Endothelial cell of coronary artery (primary cell): ENCODE data around the gene PCSK7. TPM values are rescaled to one million over a fixed set of nuclear protein-coding genes. Genes with fewer than 3 reads are reported as not detected.

ENCODE experiments used
- total RNA-seq: library from RNA; depleted of rRNA; stranded (reverse); fragments of >200 nt; gene quantifications from 2 replicates; pipeline ENCODE4 v1.2.3, GENCODE V29; 2014

PCSK7 gene
- total RNA-seq = 45.5 and 53.2 TPM in 2 replicates

GRCh38 chr11:117231842-117232091 lies at the start of gene PCSK7:
Gene PCSK7, minus strand, starts transcription at chr11:117232073. Its CDS starts 2,229 bp downstream, at chr11:117229844.

GRCh38 chr11:117232092-117232878 lies 412 bp upstream of the PCSK7 start, which contains the start of gene RNF214:
Gene RNF214, plus strand, starts transcription at chr11:117232671. Its CDS starts 1,602 bp downstream, at chr11:117234273.

GRCh38 chr11:117199053-117199915 lies 32.6 kb downstream of the PCSK7 start, which contains the start of gene TAGLN:
Gene TAGLN, plus strand, starts transcription at chr11:117199370. Its CDS starts 3,644 bp downstream, at chr11:117203014.

GRCh38 chr11:117178210-117179034 lies 53.5 kb downstream of the PCSK7 start, which contains the start of gene SIDT2:
Gene SIDT2, plus strand, starts transcription at chr11:117178743. Its CDS starts 521 bp downstream, at chr11:117179264.

Other genes starting within 250 kb of the PCSK7 start
- 7.5 and 10.8 TPM in 2 replicates for gene SIK3, start 133.6 kb downstream of the PCSK7 start, total RNA-seq
- gene PAFAH1B2, start 87.8 kb downstream of the PCSK7 start, total RNA-seq = 167 and 169 TPM in 2 replicates
- 8.3 and 16.6 TPM in 2 replicates for gene SIDT2, start 53.3 kb downstream of the PCSK7 start, total RNA-seq
- gene TAGLN, start 32.7 kb downstream of the PCSK7 start, total RNA-seq = 334 and 1,979 TPM in 2 replicates
- 7.5 and 10.6 TPM in 2 replicates for gene RNF214, start 598 bp upstream of the PCSK7 start, total RNA-seq
- gene BACE1-AS, start 59.3 kb upstream of the PCSK7 start, total RNA-seq = 1.8 and 2.5 TPM in 2 replicates
- gene BACE1, start 84.2 kb upstream of the PCSK7 start, total RNA-seq = 7.9 and 11.7 TPM in 2 replicates
- 26.2 and 29.4 TPM in 2 replicates for gene CEP164, start 95.8 kb upstream of the PCSK7 start, total RNA-seq